ENCODE results near the gene DGKD.

GRCh38 chr2:233379441-233379840 lies 25.1 kb downstream of the DGKD start:
- no peak for TF ChIP-seq EZH2 (IDR thresholded peaks at IDR 0.05; ENCODE audit: insufficient read depth, poor library complexity, severe bottlenecking)
- no peak for TF ChIP-seq EZH2phosphoT487 (IDR thresholded peaks at IDR 0.05; ENCODE audit: insufficient read depth, low read depth)

All from GM23248 (cell line).